ENCODE results near the gene CLIP3.
A peak's percentile ranks its signal among the peaks of the same experiment; 100 is the strongest.

The CLIP3 gene

DNA sequence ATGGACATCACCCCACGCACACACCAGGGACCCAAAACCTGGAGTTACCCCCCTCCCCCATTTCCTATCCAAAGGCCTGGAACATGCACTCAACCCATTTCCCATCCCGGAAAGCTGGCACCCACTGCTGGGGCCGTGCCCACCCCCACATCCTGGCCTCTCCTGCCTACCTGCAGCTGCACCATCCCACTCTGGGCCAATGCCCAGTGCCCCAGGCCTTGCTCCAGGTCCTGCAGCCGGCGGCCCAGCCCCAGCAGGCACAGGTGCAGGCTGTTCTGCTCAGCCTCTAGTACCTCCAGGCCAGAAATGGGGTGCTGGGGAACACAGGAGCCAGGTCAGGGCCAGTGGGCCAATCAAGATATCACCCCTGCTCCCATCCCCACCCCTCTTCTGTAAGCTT is 25.7 kb downstream of the CLIP3 start:
- no peak for DNase-seq
- peaks cover 7% of the 10 kb centered on the region for H3K27me3 Mint-ChIP-seq (ENCODE audit: low read depth, poor library complexity)
- H3K4me3 Mint-ChIP-seq = no peak overlapping the region
- peaks cover 25% of the 10 kb centered on the region for H3K36me3 Mint-ChIP-seq (ENCODE audit: low read depth)
- H3K9me3 Mint-ChIP-seq = no peaks in the 10 kb centered on the region
- H3K27ac Mint-ChIP-seq = peak overlapping the region; percentile 19
- TF ChIP-seq, protein P1, sequence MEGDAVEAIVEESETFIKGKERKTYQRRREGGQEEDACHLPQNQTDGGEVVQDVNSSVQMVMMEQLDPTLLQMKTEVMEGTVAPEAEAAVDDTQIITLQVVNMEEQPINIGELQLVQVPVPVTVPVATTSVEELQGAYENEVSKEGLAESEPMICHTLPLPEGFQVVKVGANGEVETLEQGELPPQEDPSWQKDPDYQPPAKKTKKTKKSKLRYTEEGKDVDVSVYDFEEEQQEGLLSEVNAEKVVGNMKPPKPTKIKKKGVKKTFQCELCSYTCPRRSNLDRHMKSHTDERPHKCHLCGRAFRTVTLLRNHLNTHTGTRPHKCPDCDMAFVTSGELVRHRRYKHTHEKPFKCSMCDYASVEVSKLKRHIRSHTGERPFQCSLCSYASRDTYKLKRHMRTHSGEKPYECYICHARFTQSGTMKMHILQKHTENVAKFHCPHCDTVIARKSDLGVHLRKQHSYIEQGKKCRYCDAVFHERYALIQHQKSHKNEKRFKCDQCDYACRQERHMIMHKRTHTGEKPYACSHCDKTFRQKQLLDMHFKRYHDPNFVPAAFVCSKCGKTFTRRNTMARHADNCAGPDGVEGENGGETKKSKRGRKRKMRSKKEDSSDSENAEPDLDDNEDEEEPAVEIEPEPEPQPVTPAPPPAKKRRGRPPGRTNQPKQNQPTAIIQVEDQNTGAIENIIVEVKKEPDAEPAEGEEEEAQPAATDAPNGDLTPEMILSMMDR (IDR thresholded peaks at IDR 0.05) = no peak
- H3K4me1 Mint-ChIP-seq = peaks cover 26% of the 10 kb centered on the region

DNA sequence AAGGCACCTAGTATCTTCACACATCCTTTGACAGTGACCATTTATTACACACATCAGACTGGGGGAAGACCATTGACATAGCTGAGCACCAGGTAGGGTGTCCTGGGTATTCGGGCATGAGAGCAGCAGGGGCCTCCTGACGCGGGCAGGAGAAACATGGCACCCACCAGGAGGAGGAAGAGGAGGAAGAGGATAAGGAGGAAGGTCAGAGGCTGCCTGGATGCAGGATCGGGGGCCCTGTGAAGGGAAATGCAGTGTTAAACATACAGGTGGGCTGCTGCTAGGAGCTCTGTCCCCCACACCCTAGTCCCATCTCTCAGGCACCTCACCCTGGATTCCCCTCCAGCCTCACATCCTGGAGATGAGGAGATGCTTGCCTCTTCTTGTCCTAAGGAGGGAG is 29.4 kb downstream of the CLIP3 start:
- Mint-ChIP-seq H3K27me3 (ENCODE audit: low read depth, poor library complexity) (no peaks in the 10 kb centered on the region), H3K4me1 (peaks cover 10% of the 10 kb centered on the region), H3K9me3 (no peaks in the 10 kb centered on the region), H3K27ac (no peak overlapping the region), H3K4me3 (no peak overlapping the region), H3K36me3 (ENCODE audit: low read depth) (peaks cover 25% of the 10 kb centered on the region)
- TF ChIP-seq, protein P1 (IDR thresholded peaks at IDR 0.05) = no peak
- DNase-seq = no peak

DNA sequence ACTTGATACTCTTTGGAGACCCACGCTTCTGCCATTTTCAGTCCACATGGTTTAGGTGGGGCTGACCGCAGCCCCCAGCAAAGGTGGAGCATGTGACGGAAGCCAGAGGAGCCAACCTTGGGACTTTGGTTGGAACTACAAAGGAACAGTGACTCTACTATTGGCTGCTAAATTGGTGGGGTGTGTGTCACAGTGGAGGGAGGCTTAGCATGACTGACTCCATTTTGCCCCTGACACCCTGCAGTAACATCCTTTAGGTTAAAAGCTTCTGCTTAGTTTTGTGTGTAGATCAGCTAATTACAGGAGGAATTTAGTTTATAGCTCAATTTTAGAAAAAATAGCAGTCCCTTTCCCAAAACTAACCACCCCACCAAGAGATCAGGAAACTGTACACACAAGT is 31.1 kb downstream of the CLIP3 start:
- no peak overlapping the region for H3K4me3 Mint-ChIP-seq
- TF ChIP-seq, protein P1 (IDR thresholded peaks at IDR 0.05) = no peak
- peaks cover 12% of the 10 kb centered on the region for H3K4me1 Mint-ChIP-seq
- peaks cover 33% of the 10 kb centered on the region for H3K36me3 Mint-ChIP-seq (ENCODE audit: low read depth)
- no peaks in the 10 kb centered on the region for H3K9me3 Mint-ChIP-seq
- DNase-seq = no peak
- no peaks in the 10 kb centered on the region for H3K27me3 Mint-ChIP-seq (ENCODE audit: low read depth, poor library complexity)
- H3K27ac Mint-ChIP-seq = no peak overlapping the region

GRCh38 chr19:35996777-35997176 is 35.9 kb downstream of the CLIP3 start:
- peaks cover 23% of the 10 kb centered on the region for H3K4me1 Mint-ChIP-seq
- H3K9me3 Mint-ChIP-seq = no peaks in the 10 kb centered on the region
- H3K27me3 Mint-ChIP-seq (ENCODE audit: low read depth, poor library complexity) = peaks cover 13% of the 10 kb centered on the region
- no peak overlapping the region for H3K4me3 Mint-ChIP-seq
- no peak for DNase-seq
- H3K27ac Mint-ChIP-seq = no peak overlapping the region
- peaks cover 14% of the 10 kb centered on the region for H3K36me3 Mint-ChIP-seq (ENCODE audit: low read depth)
- TF ChIP-seq, protein P1 (IDR thresholded peaks at IDR 0.05) = no peak

DNA sequence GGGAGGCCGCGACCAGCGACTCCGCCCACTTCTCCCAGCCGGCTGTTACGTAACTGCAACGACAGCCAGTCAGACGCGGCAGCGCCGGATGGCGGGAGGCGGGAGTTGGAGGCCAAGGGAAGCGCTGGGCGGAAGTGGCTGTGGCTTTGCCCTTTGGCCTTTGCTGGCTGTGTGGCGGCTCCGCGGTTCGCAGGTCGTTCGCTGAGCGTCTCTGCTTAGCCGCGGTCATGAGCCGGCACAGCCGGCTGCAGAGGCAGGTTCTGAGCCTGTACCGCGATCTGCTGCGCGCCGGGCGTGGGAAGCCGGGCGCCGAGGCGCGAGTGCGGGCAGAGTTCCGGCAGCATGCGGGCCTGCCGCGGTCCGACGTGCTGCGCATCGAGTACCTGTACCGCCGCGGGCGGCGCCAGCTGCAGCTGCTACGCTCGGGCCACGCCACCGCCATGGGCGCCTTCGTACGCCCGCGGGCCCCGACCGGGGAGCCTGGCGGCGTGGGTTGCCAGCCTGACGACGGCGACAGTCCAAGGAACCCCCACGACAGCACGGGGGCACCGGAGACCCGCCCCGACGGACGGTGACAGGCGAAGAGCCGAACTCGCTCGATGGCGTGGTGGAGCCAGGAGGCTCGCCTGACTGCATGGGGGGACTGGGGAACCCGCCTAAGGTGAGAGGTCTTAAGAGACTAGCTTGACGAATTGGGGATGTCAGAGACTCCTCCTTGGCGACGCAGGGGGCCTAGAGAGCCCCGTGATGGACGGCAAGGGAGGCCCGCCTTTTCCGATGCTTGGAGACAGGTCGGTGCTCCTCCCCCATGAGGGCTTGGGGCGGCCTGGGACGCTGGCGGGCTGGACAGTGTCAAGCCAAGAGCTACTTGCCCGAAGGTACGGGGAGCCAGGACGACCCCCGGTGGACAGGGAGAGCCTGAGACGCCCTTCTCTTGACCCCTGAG is 37.4 kb downstream of the CLIP3 start, which contains the start of gene SDHAF1:
Gene SDHAF1, plus strand, starts transcription at position 141 of the 946 bp plus-strand sequence. Its CDS starts 87 bp downstream, at position 228.
- DNase-seq = peak; percentile 96
- Mint-ChIP-seq H3K4me1 (peaks cover 23% of the 10 kb centered on the region), H3K27ac (peak within 1 kb of the TSS; percentile 89)

More for the DNA sequence above, 37.4 kb downstream of the CLIP3 start, which contains the start of gene SDHAF1:
- Mint-ChIP-seq H3K4me3 (peak within 1 kb of the TSS; percentile 87), H3K36me3 (ENCODE audit: low read depth) (peaks cover 11% of the 10 kb centered on the region), H3K27me3 (ENCODE audit: low read depth, poor library complexity) (peaks cover 26% of the 10 kb centered on the region), H3K9me3 (no peaks in the 10 kb centered on the region)
- TF ChIP-seq, protein P1 (IDR thresholded peaks at IDR 0.05) = no peak

All from nephron progenitor cell (in vitro differentiated cells).